Brain pericyte (primary cell): ENCODE measurements around the gene SOX6.

Source experiments
- DNase-seq: peaks from one replicate; pipeline ENCODE4 v3.0.0-alpha.2; 2012; ENCODE audit warnings: low read depth, low spot score

SOX6 gene

DNA sequence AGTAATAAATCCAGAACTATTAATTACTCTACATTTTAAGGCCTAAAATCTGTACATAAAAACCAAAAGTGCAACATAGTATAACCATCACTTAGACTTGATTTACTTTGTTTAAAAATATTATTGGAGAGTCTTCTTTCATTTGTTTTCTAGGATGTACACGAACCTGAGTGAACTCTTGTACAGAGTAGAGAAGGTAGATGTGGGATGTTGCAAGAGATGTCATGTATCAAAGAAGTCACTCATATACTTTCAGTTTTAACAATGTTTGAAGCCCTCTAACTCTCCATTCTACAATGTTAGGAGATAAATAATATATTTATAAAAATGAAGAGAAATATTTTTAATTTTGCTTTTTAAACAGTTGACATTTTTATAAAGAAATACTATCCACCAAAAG lies 38.6 kb downstream of the SOX6 start:
- DNase-seq, result no peak

DNA sequence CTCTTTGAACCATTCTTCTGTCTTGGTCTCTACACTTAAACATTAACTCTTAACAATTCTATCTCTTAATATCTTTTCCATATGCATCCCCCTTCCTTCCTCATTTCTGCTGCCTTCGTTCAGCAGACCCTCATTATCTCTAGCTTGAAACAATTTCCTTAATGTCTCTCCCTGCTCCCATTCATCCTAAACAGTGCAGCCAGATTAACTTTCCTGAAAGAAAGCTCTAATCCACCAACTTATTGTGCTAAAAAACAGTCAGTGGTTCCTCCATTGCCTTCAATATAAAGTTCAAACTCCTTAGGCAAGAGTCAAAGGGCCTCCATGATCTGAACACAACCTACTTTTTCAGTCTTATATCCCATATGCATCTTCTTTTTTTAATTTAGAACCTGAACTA lies 42.5 kb downstream of the SOX6 start:
- DNase-seq, result no peak

GRCh38 chr11:16312233-16312765 lies 44.0 kb downstream of the SOX6 start:
- DNase-seq, result no peak

DNA sequence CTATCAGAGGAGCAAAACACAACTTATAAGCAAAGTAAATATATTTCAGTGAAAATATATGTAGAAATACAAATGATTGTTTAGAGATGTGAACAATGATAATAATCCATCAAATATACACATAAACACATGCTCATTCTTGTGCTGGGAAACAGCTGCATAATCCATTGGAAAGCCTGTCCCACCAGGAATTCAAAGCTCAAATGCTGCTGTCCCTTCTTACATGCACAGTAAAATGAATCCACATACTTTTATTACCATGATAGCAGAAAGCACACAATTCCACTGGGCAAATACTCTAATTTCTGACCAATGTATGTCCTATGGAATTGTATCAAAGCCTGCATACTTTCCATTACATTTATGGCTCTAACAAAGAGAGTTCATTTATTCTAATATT lies 44.5 kb downstream of the SOX6 start:
- DNase-seq, result no peak

DNA sequence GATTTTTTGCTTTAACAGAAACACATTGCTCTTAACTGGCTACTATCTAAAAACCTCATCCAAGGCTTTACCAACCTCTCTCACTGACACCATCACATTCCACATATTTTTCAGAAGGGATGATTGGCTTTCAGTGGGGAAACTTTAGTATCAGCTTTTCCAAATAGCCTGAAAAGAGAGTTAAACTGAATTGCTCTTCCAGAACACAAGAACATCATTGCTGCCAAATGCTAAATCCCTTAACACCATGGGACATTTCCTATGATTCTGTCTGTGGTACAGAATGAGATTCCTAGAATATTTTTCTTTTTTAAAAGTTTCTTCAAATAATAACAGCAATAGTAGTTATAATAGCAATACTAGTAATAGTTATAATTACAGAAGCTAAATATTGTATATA lies 45.4 kb downstream of the SOX6 start:
- no peak for DNase-seq

- no peak for DNase-seq
Observed at GRCh38 chr11:16309226-16309625, 47.1 kb downstream of the SOX6 start.

GRCh38 chr11:16301462-16301861 lies 54.9 kb downstream of the SOX6 start:
- no peak for DNase-seq

DNA sequence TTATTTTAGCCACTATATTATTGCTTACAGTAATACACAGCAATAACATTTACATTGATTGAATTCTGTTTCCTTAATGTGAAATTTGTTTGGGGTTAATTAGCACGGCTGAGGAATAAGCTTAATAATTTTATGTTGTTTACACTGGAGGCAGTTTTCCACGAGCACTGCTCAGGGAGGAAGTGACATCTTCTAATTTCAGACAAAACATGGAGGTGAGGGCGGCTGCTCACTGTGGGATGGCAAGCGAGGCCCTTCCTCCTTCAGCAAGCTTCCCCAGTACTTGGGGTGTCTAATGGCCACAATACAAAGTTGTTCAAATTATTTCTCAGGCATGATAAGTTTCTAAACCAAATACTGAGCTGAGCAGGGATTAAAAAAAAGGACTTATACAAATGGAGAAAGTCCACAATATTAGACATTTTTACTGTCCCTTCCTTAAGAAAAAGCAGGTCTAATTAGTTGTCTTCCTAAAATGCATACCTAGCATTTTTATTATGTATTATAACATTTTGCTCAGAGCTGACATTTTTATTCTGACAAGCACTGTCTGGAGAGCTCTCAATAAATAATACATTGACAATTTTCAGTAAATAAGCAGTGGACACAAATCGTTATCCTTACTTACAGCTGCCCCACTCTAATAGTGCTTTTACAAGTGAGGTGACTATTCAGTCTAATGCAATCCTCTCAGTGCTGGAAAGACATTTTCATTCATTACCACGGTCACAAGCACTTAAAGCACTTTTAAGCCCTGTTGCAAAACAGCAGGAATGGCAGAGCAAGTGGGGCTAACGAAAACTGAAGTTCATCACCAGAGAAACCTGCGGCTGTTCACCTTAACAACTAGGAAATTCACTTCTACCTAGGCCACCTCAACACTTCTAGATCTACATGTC lies 56.2 kb downstream of the SOX6 start:
- no peak for DNase-seq

GRCh38 chr11:16299390-16299789 lies 57.0 kb downstream of the SOX6 start:
- no peak for DNase-seq

GRCh38 chr11:16297332-16297731 lies 59.0 kb downstream of the SOX6 start:
- DNase-seq, result no peak

GRCh38 chr11:16296273-16296672 lies 60.1 kb downstream of the SOX6 start:
- DNase-seq, result no peak

GRCh38 chr11:16295592-16295991 lies 60.8 kb downstream of the SOX6 start:
- DNase-seq, result no peak

GRCh38 chr11:16293204-16293681 lies 63.1 kb downstream of the SOX6 start:
- DNase-seq, result no peak

GRCh38 chr11:16292167-16292859 lies 64.0 kb downstream of the SOX6 start:
- no peak for DNase-seq

GRCh38 chr11:16291729-16292128 lies 64.6 kb downstream of the SOX6 start:
- DNase-seq, result no peak

GRCh38 chr11:16289541-16289940 lies 66.8 kb downstream of the SOX6 start:
- no peak for DNase-seq

- DNase-seq, result no peak
Observed at GRCh38 chr11:16287630-16288280, 68.6 kb downstream of the SOX6 start.

DNA sequence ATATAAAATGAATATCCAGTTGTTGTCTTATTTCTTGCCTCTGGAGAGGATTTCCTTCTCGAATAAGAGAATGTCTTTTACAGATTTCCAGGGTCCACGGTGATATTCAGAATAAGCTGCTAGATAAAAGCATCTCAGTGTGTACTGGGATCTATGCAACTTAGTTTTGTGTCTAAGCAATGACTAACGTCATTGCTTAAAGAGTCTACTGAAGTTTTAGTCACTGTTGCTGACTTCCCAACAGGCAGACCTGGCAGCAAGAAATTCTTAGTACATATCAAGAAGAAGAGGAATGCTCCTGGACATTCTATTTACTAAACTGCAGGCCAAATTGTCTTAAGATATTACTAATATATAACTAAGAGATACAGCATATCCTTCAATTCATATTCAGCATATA lies 70.3 kb downstream of the SOX6 start:
- DNase-seq, result no peak

DNA sequence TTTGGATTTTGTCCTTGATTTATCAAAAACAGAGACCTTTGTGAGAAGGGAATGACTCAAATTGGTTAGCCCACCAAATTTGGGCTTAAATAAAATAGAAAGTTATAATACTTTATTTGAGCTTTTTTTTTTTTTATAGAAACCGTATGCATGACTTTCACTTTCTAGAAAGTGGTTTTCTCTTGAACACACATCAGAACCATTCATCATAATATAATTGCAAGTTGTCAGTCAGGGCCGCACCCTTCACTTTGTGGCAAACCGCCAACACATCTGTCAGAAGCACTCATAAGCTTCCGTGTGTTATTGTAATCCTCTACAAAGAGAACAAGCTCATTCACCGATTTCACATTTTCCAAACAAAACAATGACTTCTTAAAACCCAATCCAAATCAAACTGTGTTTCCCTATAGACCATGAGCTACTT lies 76.1 kb downstream of the SOX6 start:
- DNase-seq, result no peak

DNA sequence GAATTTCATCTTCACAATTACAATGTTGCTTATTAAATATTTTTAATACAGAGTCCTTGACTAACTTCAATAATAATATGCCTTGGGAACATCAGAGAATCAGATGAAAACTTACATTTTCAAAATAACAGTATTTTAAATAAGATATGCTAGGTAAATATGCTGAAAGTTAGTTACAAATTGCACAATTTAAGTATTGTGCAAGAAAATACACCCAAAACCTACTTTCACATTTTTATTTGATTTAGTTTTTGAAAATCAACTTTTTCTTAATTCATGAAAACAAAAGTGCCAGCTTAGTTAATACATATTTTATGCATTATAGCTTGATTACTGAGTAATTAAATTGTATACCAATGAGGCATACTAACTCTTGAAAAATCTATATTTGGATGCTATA lies 76.8 kb downstream of the SOX6 start:
- no peak for DNase-seq

DNA sequence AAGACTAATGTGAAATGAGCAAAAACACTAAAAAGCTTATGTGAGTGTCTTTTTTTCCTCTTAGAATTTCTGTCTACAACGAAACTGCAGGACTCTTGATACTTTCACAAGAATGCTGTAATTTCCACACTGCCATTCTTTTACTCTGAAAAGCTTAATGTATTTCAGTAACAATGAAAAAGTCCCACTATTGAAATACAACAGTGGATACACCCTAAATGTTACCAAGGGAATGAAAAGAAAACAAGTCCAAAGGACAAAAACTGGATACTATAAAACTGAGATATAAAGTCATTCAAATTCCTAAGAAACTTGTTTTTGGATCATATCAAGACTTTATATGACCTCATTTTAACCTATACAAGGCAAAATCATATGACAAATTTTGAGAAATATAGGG lies 77.4 kb downstream of the SOX6 start:
- DNase-seq, result no peak

DNA sequence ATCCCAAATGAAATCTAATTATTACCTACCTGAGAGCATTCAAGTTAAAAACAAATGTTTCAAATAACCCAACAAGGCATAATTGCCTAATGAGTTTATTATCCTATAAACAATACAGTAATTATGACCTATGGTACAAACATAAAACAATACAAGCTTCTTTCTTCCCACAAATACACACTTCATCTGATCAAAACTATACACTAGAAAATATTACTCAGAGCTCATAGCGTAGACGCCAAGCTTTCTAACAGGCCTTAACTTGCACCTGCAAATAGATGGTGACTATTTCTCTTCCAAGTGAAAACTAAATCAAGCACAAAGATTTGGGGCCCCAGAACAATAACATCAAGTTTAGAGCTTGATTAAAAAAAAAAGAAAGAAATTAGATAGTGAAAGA lies 78.1 kb downstream of the SOX6 start:
- no peak for DNase-seq
